Adrenal gland (tissue), 12 donors: Measurements from ENCODE around the gene CHST8. TPM values are rescaled to one million over a fixed set of nuclear protein-coding genes. Genes with fewer than 3 reads are reported as not detected.

Source experiments
- DNase-seq, 7 donors: peaks; one replicate each; pipeline ENCODE4 v3.0.0-alpha.2; 2019 to 2020
- H3K27ac ChIP-seq, 5 donors: fragments of 200-600 bp; sonication (generic) in 4 of 5; 1 replicate in 3 of 5; 2 replicates in 2 of 5; pipeline versions ENCODE4 v1.5.1 to v1.8.0; 2016 to 2020; ENCODE audit warnings: mild to moderate bottlenecking in 1 of 5
- H3K27me3 ChIP-seq: fragments of 200-600 bp; 2 replicates; pipeline ENCODE4 v1.8.0; 2021
- H3K36me3 ChIP-seq, 2 donors: fragments of 200-600 bp; replicated peaks in 1 of 2; 1 replicate in 1 of 2; 2 replicates in 1 of 2; pipeline versions ENCODE4 v1.5.1 to v1.8.0; 2018 to 2022
- H3K4me1 ChIP-seq, 2 donors: fragments of 200-600 bp; replicated peaks in 1 of 2; 1 replicate in 1 of 2; 2 replicates in 1 of 2; pipeline versions ENCODE4 v1.5.1 to v1.8.0; 2018 to 2021
- H3K4me3 ChIP-seq, 4 donors: fragments of 200-600 bp; sonication (generic) in 3 of 4; one replicate each; pipeline ENCODE4 v1.5.1; 2016 to 2018
- H3K9me3 ChIP-seq, 3 donors: fragments of 200-600 bp; sonication (generic) in 1 of 3; replicated peaks in 1 of 3; 1 replicate in 2 of 3; 2 replicates in 1 of 3; pipeline versions ENCODE4 v1.5.1 to v1.8.0; 2016 to 2021
- CTCF ChIP-seq, 6 experiments: fragments of 450-650 bp in 4 of 6; fragments of 200-600 bp in 2 of 6; sonication (generic) in 1 of 6; IDR thresholded peaks; 1 replicate in 5 of 6; 2 replicates in 1 of 6; pipeline versions ENCODE4 v1.5.1 to v1.8.0; 2016 to 2021; ENCODE audit warnings: antibody characterized with exemption in 6 of 6, mild to moderate bottlenecking in 2 of 6, moderate library complexity in 1 of 6
- POLR2A ChIP-seq, 2 donors: fragments of 450-650 bp; IDR thresholded peaks; one replicate each; pipeline ENCODE4 v1.6.1; 2017; ENCODE audit warnings: antibody characterized with exemption in 2 of 2, mild to moderate bottlenecking in 2 of 2, moderate library complexity in 1 of 2
- WGBS, 4 donors: extraction: QIAGEN DNeasy Blood & Tissue Kit in 2 of 4; methylation state at CpG; one replicate each; pipeline versions ENCODE4 v1.1.5 to v1.1.7; 2013 to 2017; 5-methylcytosine and 5-hydroxymethylcytosine counted together
- intact Hi-C, 2 donors: fragments of 100-400 bp; cut with DNase I; formaldehyde crosslinking; loops; one replicate each; pipeline versions ENCODE4 v1.14.1 to v1.15.0; 2022 to 2023
- polyA plus RNA-seq, 3 donors: library from polyadenylated mRNA; stranded (reverse); fragments of 200-250 nt in 2 of 3; fragments of 350-450 nt in 1 of 3; fragmentation: Illumina TruSeq in 1 of 3; extraction: RNeasy Lipid Tissue Mini Kit (QIAGEN cat#74804) in 1 of 3; gene quantifications; one replicate each; pipeline ENCODE4 v1.2.3, GENCODE V29; 2013 to 2014
- total RNA-seq, 9 donors: library from RNA; depleted of rRNA in 4 of 9; stranded (reverse); fragments of >200 nt in 4 of 9; fragments of 120-200 nt in 1 of 9; fragmentation: NEBNext Ultra II Directional in 1 of 9; extraction: Animal tissue kit (Norgen Biotek cat#: 25700) in 1 of 9; gene quantifications; one replicate each; pipeline versions ENCODE4 v1.1.0 to v1.2.4, GENCODE V29; 2013 to 2023
- donor health status: healthy with polysubstance abuse.
- donor health status: Bipolar disorder and iron deficiency.
- donor health status: DM: yes; HTN: yes; CAD: no.
- donor health status: DM: no; HTN: no; CAD: no.
- donor health status: DM: no; HTN: no; CAD: no.
- donor health status: DM: yes; HTN: yes; CAD: no.

The CHST8 gene
- total and polyA plus RNA-seq, 12 donors = 0.06 to 1.9 (median 0.61) TPM; not detected in 4

- peak overlapping the region in 1 of 4 donors; percentile 57 for H3K4me3 ChIP-seq
- no peak for DNase-seq
- 16 to 21% (median 21%) methylated on average over 23 to 32 of the region's 32 CpGs for WGBS, 4 donors
- no peaks in the 10 kb centered on the region for H3K9me3 ChIP-seq
- intact Hi-C loops = no loop called here
- peaks cover 26% of the 10 kb centered on the region for H3K27me3 ChIP-seq
- peak overlapping the region in 3 of 5 donors; percentile 70 to 90 (median 90) for H3K27ac ChIP-seq
- no peaks in the 10 kb centered on the region for H3K36me3 ChIP-seq
- TF ChIP-seq POLR2A (IDR thresholded peaks at IDR 0.05) = no peak
- TF ChIP-seq CTCF (IDR thresholded peaks at IDR 0.05) = peak in 1 of 6 experiments; percentile 48
- H3K4me1 ChIP-seq = no peaks in the 10 kb centered on the region
These were observed 173.1 kb downstream of the CHST8 start for GRCh38 chr19:33794683-33795369.

- no peaks in the 10 kb centered on the region for H3K36me3 ChIP-seq
These were observed 173.8 kb downstream of the CHST8 start for GRCh38 chr19:33795370-33796163.

GRCh38 chr19:33796164-33796875, 174.6 kb downstream of the CHST8 start, which contains the start of gene KCTD15:
KCTD15 (plus strand) TSS chr19:33796870; CDS start chr19:33800455, 3,585 bp downstream.
- intact Hi-C loops = no loop called here
- no peaks in the 10 kb centered on the region for H3K9me3 ChIP-seq
- peak within 1 kb of the TSS in 4 of 5 donors; percentile 55 to 90 (median 80) for H3K27ac ChIP-seq
- H3K4me1 ChIP-seq = no peaks in the 10 kb centered on the region
- 0 to 1% (median 0%) methylated on average over 9 to 88 of the region's 92 CpGs for WGBS, 4 donors
- DNase-seq = peak in 1 of 7 donors; percentile 28
- TF ChIP-seq CTCF (IDR thresholded peaks at IDR 0.05) = no peak
- TF ChIP-seq POLR2A (IDR thresholded peaks at IDR 0.05) = no peak
- no peaks in the 10 kb centered on the region for H3K36me3 ChIP-seq
- H3K4me3 ChIP-seq = peak within 1 kb of the TSS in 2 of 4 donors; percentile 30 to 57
- H3K27me3 ChIP-seq = peaks cover 26% of the 10 kb centered on the region

More at GRCh38 chr19:33795370-33796163, 173.8 kb downstream of the CHST8 start:
- H3K4me3 ChIP-seq = peak overlapping the region in 3 of 4 donors; percentile 18 to 57 (median 30)
- H3K4me1 ChIP-seq = no peaks in the 10 kb centered on the region
- intact Hi-C loops = no loop called here
- no peaks in the 10 kb centered on the region for H3K9me3 ChIP-seq
- 1% methylated on average over 23 to 86 of the region's 92 CpGs for WGBS, 4 donors
- DNase-seq = peak; percentile 51 to 80 (median 63)
- H3K27me3 ChIP-seq = peaks cover 26% of the 10 kb centered on the region
- no peak for TF ChIP-seq POLR2A (IDR thresholded peaks at IDR 0.05)
- TF ChIP-seq CTCF (IDR thresholded peaks at IDR 0.05) = peak in 5 of 6 experiments; percentile 11 to 67 (median 44)
- H3K27ac ChIP-seq = peak overlapping the region in 4 of 5 donors; percentile 55 to 90 (median 80)
